LoVo (cell line): ENCODE measurements around the gene CCDC146.
A peak's percentile ranks its signal among the peaks of the same experiment; 100 is the strongest.
"Not testable (repeated sequence)": the region's sequence is repeated elsewhere in the genome, so short reads cannot be mapped to it uniquely, and the experiment has no call there.

Experiments
- DNase-seq: peaks from one replicate; pipeline ENCODE4 v3.0.0-alpha.2; 2016; ENCODE audit warnings: low spot score

Gene CCDC146

DNA sequence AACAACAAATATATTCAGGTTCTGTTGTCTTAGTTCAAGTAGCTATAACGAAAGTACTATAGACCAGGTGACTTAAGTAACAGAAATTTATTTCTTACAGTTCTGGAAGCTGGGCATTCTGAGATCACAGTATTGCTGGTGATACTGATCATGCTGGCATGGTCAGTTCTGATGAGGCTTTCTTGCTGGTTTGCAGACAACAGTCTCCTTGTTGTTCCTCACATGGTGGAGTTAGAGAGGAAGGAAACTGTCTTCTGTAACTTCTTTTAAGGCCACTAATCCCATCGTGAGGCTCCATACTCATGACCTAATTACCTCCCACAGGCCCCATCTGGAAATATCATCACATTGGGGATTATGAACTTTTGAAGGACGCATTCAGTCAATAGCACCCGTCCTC lies 17.9 kb downstream of the CCDC146 start:
- not testable (repeated sequence) for DNase-seq

DNA sequence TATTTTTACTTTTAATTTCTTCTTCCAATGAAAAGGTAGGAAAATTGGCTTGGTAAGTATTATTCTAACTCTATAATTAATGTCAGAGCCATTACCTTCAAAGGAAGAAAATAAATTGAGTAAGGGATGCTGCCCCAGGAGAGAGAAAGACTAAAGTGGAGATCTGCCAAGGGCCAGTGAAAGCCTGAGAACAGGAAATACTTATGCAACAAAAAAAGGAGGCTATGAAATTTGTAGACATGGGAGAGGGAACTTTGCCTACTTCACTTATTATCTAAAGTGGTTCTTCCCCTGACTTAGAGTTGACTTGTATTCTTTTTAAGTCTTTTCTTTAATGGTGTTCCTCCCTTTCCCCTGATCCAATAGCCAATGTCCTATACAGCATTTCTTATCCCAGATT lies 29.8 kb downstream of the CCDC146 start:
- DNase-seq: not testable (repeated sequence)

- DNase-seq: not testable (repeated sequence)
Measured at GRCh38 chr7:77154917-77155464, 32.6 kb downstream of the CCDC146 start.

- DNase-seq: not testable (repeated sequence)
Measured at GRCh38 chr7:77155601-77156377, 33.4 kb downstream of the CCDC146 start.

DNA sequence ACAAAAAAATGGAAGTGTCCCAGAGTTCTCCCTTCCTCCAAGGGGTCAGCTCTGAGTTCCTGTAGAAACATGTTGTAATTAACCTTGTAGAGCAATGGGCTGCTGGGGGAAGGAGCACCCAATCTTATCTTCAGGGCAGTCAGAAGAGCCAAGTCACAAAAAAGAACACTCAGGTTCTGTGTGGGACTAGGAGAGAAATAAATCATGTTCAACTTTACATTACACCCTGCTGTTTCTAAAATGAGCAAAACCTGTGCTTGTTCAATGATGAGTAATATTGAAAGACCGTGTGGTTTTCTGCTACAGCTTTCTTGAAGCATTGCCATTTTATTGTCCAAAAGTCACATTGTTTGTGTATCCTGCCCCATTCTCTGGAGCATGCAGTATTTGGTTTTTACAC lies 34.6 kb downstream of the CCDC146 start:
- DNase-seq: not testable (repeated sequence)

GRCh38 chr7:77157446-77157845 lies 35.0 kb downstream of the CCDC146 start:
- no peak for DNase-seq

DNA sequence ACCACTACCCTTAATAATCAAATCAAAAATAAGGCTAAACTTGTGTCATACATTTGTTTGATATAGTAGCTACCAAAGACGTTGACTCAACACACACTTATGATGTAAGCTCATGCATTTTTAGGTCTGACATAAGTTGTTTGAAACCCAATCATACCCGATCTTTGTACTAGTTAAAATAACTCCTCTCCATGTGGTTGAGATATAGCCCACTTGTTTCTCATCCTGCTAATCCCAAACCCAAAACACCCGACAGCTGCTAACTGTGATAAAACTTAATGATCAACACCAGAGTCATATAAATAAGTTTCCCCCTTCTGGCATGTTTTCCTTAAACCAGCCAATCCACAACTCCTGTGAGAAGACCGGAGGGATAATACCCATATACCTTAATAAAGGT lies 48.7 kb downstream of the CCDC146 start:
- DNase-seq: not testable (repeated sequence)

DNA sequence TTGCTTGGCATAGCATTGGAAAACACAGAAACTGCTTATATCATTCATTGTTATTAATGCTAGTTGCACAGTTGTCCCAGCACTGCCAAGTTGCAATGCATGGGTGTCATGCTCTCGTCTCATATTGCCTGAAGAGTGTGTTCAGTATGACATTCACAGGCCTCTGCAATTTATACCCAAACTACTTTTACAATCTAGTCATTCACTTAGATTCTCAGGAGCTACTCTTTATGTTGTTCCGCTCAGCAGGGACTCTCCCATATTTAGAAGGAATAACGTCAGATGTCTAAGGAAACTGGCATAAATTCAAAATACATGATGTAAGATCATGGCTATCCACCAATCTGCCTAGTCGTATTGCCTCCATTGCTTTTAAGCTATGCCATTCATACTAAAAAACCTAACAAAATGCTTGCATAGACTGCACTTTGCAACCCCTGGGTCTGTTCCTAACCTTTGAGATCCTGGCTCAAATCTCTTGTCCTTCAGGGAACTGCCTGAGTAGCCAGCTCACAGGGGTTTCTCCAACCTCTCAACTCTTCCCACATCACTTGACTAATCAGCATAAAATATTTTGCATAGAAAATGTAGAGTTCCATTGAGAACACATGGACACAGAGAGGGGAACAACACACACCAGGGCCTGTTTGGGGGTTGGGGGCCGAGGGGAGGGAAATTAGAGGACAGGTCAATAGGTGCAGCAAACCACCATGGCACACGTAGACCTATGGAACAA lies 50.2 kb downstream of the CCDC146 start:
- not testable (repeated sequence) for DNase-seq

- DNase-seq: not testable (repeated sequence)
Measured at GRCh38 chr7:77174418-77174817, 52.0 kb downstream of the CCDC146 start.

DNA sequence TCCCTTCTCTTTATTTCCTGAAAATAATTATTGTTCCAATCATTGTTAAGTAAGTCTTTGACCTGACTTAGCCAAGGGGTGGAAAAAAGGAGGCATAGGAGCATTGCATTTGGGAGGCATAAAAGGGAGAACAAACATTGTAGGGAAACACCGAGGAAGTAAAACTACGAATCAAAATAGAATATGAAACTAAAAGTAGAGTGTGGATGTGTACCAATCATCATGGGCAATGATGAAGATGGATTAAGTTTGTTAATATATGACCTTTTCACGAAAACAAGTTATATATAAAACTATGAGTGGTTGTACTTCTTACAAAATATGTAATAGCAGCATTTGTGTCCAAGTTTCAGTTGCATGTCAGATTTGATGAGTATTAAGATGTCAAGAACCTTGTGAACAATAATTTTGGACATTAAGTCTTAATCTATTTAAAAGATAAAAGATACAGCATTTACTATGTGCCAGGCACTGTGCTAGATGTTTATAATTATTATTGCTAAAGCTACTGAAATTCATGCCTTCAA lies 52.9 kb downstream of the CCDC146 start:
- DNase-seq: not testable (repeated sequence)

DNA sequence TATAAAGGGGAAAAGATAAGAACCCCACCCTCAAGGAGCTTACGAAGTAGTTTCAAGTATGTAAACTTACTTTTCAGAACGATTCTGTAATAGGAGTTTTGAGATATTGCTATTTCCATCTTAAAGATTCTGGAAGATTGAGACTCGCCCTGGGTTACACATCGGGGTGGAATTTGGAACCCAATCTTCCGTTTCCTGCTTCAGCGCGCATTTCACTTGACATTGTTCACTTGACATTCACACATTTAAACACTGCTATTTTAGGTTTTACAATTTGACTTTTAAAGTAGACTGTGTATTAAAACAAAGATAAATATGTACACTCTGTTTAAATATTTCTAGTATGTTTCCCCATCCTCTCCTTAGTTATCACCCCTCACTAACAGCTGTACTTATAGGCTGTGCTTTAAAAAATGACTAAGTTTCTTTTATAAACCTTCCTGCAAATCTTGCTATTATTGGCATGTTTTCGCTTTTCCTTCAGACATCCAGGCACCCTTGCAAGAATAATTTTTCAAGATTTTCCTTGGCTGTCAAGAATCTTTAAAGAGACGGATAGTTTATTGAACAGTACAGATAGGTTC lies 55.0 kb downstream of the CCDC146 start:
- not testable (repeated sequence) for DNase-seq

DNA sequence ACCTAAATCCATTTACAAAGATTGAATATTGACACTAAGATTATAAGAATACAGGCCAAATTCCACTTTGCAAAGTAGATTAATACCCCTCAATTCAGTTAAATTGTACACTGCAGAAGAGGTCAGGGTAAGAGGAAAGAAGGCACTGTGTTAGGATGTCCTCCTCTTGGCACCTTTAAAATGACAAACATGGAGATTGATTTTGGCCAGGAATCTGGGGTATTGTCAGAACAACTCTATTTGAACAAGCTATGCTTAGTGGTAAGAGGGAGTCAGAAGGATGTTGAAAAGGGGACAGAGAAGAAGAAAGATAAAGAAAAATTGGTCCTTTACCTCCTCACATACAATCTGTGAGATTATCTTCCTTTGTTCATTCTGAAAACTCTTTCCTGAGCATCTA lies 55.6 kb downstream of the CCDC146 start:
- not testable (repeated sequence) for DNase-seq

DNA sequence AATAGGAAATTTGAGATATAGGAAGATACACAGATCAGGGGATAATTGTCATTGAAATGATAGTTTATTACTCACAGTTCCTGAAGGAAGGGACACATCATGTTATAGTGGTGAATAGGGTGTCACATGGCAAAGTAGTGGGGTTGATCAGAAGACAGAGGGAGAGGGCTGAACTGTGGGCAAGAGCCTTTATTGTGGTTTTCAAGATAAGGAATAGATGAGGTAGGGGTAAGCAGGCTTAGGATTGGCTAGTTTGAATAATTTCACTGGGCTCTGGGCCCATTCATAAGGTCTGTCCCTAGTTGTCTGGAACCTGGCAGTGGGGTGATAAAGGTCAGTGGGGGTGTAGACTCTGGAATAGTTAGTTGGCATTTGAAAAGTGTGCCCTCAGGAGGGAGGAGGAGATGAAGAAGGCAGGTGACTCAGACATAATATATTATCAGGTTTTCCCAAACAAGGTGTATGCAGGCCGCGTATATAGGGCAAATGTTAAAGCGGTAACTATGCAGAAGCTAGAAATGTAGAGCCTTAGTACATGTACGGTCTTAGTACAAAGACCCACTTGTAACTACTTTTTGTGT lies 58.7 kb downstream of the CCDC146 start:
- peak; percentile 35 for DNase-seq

DNA sequence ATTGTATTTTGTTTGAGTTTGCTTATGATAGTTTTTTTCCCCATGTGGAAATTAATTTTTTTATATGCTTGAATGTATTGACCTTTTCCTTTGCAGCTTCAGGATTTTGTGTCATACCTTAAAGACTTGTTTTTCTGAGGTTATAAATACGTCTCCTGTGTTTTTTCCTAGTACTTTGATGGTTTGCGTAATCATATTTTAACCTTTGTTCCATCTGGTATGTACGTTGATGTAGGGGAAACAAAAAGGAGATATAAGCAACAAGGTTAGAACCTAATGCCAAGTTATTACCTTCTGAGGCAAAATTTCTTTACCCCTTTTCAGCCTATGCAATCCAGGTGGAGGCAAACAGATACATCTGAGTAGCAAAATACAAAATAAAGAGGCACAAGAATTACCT lies 59.3 kb downstream of the CCDC146 start:
- DNase-seq: no peak

DNA sequence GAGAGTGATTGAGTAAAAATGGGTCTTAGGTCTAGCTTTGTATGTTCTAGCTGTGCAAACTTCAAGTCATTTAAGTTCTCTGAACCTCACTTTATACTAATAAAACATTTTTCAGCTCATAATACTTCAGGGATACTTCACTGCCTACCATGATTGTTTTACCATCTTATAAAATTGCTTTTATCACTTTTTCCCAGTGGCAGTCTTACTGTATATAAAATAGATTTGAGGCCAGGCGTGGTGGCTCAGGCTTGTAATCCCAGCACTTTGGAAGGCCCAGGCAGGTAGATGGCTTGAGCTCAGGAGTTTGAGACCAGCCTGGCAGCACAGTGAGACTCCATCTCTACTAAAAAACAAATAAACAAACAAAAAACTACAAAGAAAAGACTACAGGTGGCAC lies 59.8 kb downstream of the CCDC146 start:
- no peak for DNase-seq

DNA sequence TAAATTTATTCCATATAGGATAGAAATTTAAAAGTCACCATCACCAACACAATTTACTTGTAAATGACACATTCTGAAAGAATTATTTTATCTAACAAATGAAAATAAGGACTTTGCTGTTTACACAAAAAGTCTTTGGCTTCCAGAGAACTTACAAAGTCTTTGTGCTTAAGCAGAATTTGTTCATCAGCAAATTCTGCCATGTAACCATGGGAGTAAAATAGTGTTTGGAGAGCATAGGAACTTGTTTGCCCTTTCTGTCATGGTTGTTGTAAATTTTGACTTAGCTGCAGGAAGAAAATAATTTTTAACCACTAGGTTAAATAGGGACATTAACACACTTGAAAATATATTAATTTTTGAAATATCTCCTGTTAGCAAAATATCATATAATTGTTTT lies 62.0 kb downstream of the CCDC146 start:
- no peak for DNase-seq

DNA sequence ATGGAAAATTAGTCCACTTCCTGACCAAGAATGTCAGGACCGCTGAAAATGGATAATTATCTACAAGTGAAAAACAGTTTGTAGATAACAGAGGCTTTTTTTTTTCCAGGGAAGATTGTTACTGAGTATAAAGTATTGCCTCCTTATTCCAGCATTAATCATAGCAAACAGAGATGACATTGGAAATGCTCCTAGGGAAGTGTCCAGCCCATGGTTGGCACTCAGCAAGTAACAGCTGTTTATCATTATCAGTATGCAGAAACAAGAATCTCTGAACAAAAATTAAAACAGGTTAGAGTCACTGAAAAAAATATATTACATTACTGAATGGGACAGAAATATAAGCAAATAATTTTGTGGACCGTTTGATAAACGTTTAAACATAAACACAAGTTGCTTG lies 62.6 kb downstream of the CCDC146 start:
- DNase-seq: no peak

DNA sequence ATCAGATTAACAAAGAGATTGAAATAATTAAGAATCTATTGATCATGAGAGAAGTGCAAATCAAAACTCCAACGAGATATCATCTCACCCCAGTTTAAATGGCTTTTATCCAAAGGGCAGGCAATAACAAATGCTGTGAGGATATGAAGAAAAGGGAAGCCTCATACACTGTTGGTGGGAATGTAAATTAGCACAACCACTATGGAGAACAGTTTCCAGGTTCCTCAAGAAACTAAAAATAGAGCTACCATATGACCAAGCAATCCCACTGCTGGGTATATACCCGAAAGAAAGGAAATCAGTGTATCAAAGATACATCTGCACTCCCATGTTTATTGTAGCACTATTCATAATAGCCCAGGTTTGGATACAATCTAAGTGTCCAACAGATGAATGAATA lies 63.5 kb downstream of the CCDC146 start:
- no peak for DNase-seq

DNA sequence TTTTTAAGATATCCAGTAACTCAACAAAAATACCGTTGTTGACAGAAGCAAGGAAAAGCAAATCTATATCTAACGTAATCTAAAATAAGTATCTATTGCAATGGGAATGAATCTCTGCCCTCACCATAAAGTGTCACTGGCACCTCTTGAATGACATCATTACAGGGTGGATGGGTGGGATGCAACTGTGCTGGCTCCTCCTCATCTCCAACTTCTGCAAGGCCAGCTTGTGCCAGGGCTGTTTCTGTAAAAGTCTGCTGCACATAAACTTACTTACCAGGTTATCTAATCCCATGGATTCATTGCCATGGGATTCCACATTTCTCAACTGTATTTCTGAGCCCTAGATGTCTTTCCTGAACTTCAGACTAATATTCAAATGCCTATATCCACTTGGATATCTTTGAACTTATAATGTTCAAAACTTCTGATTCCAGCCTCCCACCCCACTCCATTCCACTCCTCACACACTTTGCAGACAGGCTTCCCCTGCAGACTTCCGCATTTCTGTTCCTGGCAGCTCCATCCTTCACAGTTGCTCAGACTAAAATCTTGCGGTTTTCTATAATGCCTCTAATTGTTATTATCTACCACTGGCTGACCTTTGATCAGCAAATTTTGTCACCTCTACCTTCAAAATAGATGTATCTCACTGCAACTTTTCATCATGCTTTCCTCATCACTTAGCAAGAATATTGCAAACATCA lies 66.5 kb downstream of the CCDC146 start:
- DNase-seq: no peak

GRCh38 chr7:77197141-77197540 lies 74.7 kb downstream of the CCDC146 start:
- DNase-seq: no peak
